Left lung (tissue), 10 donors: ENCODE data around the gene PCNP. TPM values are rescaled to one million over a fixed set of nuclear protein-coding genes. Genes with fewer than 3 reads are reported as not detected.
"Not testable (repeated sequence)": the region's sequence is repeated elsewhere in the genome, so short reads cannot be mapped to it uniquely, and the experiment has no call there.

Experiments used
- ATAC-seq: fragments of 200-7000 bp; cut with Tn5 transposase; one replicate; pipeline ENCODE4 v1.9.1; 2020; ENCODE audit warnings: moderate library complexity
- DNase-seq, 4 donors: peaks; one replicate each; pipeline ENCODE4 v3.0.0-alpha.2; 2013 to 2020
- H3K27ac ChIP-seq, 2 donors: fragments of 200-600 bp; sonication (generic) in 1 of 2; one replicate each; pipeline versions ENCODE4 v1.5.0 to v1.8.0; 2020 to 2021
- H3K27me3 ChIP-seq, 2 donors: fragments of 200-600 bp; sonication (generic) in 1 of 2; one replicate each; pipeline versions ENCODE4 v1.5.0 to v1.8.0; 2020 to 2021
- H3K36me3 ChIP-seq, 2 donors: fragments of 200-600 bp; sonication (generic) in 1 of 2; one replicate each; pipeline versions ENCODE4 v1.5.0 to v1.8.0; 2020 to 2021
- H3K4me1 ChIP-seq, 2 donors: fragments of 200-600 bp; one replicate each; pipeline ENCODE4 v1.8.0; 2021
- H3K4me3 ChIP-seq, 2 donors: fragments of 200-600 bp; sonication (generic) in 1 of 2; one replicate each; pipeline versions ENCODE4 v1.5.0 to v1.8.0; 2020 to 2021; ENCODE audit warnings: mild to moderate bottlenecking in 1 of 2
- H3K9me3 ChIP-seq, 2 donors: fragments of 200-600 bp; sonication (generic) in 1 of 2; one replicate each; pipeline versions ENCODE4 v1.5.0 to v1.8.0; 2020 to 2021
- CTCF ChIP-seq, 2 donors: fragments of 200-600 bp; sonication (generic) in 1 of 2; IDR thresholded peaks; one replicate each; pipeline versions ENCODE4 v1.5.0 to v1.8.0; 2021; ENCODE audit warnings: antibody characterized with exemption in 2 of 2
- intact Hi-C, 2 donors: fragments of 100-400 bp; cut with DNase I; formaldehyde crosslinking; loops; one replicate each; pipeline versions ENCODE4 v1.11.2 to v1.14.2; 2022
- polyA plus RNA-seq, 6 donors: library from polyadenylated mRNA; unstranded; fragments of 120-200 nt; gene quantifications; one replicate each; pipeline ENCODE4 v1.2.1, GENCODE V29; 2013; ENCODE audit not compliant: insufficient read length in 6 of 6
- total RNA-seq, 2 donors: library from RNA; stranded (reverse); fragmentation: NEBNext Ultra II Directional; extraction: Animal tissue kit (Norgen Biotek cat#: 25700); gene quantifications; one replicate each; pipeline ENCODE4 v1.2.1, GENCODE V29; 2021
- donor health status: DM: no; HTN: yes; CAD: no.
- donor health status: DM: no; HTN: no; CAD: no.

Gene PCNP
- total and polyA plus RNA-seq, 8 donors, result 137 to 244 (median 216) TPM

GRCh38 chr3:101638261-101638745 is 64.3 kb downstream of the PCNP start:
- ATAC-seq (no peak), DNase-seq (no peak)
- intact Hi-C loops, result no loop called here
- TF ChIP-seq CTCF (IDR thresholded peaks at IDR 0.05), result no peak
- H3K27me3 ChIP-seq, result no peaks in the 10 kb centered on the region
- H3K4me3 ChIP-seq, result no peak overlapping the region
- no peak overlapping the region for H3K27ac ChIP-seq
- no peaks in the 10 kb centered on the region for H3K4me1 ChIP-seq
- H3K36me3 ChIP-seq, result no peaks in the 10 kb centered on the region
- H3K9me3 ChIP-seq, result no peaks in the 10 kb centered on the region

DNA sequence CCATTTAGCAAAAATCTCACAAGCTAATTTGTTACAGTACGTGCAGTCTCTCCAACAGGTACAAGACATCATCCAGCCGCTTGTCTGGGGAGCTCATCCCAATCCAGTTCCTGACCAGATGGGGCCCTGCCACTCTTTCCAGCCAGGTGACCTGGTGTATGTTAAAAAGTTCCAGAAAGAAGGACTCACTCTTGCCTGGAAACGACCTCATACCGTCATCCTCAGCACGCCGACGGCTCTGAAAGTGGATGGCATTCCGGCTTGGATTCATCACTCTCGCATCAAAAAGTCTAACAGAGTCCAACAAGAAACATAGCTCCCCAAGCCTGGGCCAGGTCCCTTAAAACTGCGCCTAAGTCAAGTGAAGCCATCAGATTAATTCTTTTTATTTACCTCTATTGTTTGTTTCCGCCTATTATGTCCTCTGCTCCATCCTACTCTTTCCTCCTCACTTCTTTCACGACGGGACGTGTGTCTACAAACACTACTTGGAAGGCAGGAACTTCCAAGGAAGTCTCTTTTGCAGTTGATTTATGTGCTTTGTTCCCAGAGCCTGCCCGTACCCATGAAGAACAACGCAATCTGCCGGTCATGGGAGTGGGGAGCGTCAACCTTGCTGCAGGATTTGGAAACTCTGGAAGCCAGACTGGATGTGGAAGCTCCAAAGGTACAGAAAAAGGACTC is 65.4 kb downstream of the PCNP start:
- no peak for DNase-seq
- H3K27me3 ChIP-seq, result no peaks in the 10 kb centered on the region
- no peak overlapping the region for H3K27ac ChIP-seq
- H3K9me3 ChIP-seq, result no peaks in the 10 kb centered on the region
- H3K4me1 ChIP-seq, result no peaks in the 10 kb centered on the region
- no peak for TF ChIP-seq CTCF (IDR thresholded peaks at IDR 0.05)
- no peak overlapping the region for H3K4me3 ChIP-seq
- no peaks in the 10 kb centered on the region for H3K36me3 ChIP-seq
- intact Hi-C loops, result no loop called here
- no peak for ATAC-seq

- ATAC-seq, result no peak
- Histone ChIP-seq H3K27me3 (no peaks in the 10 kb centered on the region), H3K27ac (no peak overlapping the region), H3K4me1 (no peaks in the 10 kb centered on the region), H3K4me3 (no peak overlapping the region), H3K9me3 (no peaks in the 10 kb centered on the region), H3K36me3 (no peaks in the 10 kb centered on the region)
- no peak for DNase-seq
- intact Hi-C loops, result no loop called here
- TF ChIP-seq CTCF (IDR thresholded peaks at IDR 0.05), result no peak
Measured at GRCh38 chr3:101640256-101640655, 66.3 kb downstream of the PCNP start.

DNA sequence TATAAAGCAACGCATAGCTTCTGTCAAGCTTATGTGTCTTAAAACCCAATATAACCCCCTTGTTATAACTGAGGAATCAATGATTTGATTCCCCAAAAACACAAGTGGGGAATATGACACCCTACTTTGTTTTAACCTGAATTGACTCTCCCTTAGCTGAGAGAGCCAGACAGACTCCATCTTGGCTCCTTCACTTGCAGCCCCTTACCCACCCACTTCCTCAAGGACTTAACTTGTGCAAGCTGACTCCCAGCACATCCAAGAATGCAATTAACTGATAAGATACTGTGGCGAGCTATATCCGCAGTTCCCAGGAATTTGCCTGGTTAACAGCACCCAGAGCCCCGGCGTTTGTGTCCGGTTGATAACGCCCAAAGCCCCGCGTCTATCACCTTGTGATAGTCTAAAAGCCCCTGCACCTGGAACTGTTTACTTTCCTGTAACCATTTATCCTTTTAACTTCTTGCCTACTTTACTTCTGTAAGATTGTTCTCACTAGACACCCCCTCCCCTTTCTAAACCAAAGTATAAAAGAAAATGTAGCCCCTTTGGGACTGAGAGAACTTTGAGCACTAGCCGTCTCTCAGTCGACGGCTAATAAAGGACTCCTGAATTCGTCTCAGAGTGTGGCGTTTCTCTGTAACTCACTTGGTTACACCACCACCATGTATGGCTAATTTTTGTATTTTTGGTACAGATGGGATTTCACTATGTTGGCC is 67.6 kb downstream of the PCNP start:
- H3K4me1 ChIP-seq, ATAC-seq, H3K27ac ChIP-seq, H3K27me3 ChIP-seq, H3K36me3 ChIP-seq, DNase-seq, intact Hi-C loops, H3K9me3 ChIP-seq, H3K4me3 ChIP-seq: not testable (repeated sequence)

- Histone ChIP-seq H3K9me3 (no peaks in the 10 kb centered on the region), H3K27me3 (no peaks in the 10 kb centered on the region), H3K4me1 (no peaks in the 10 kb centered on the region), H3K27ac (no peak overlapping the region), H3K4me3 (no peak overlapping the region), H3K36me3 (no peaks in the 10 kb centered on the region)
- no peak for ATAC-seq
- TF ChIP-seq CTCF (IDR thresholded peaks at IDR 0.05), result no peak
- intact Hi-C loops, result no loop called here
- no peak for DNase-seq
Measured at GRCh38 chr3:101642441-101642840, 68.5 kb downstream of the PCNP start.
